ENCODE results near the gene PROCA1. TPM values are rescaled to one million over a fixed set of nuclear protein-coding genes. Genes with fewer than 3 reads are reported as not detected.

PROCA1 gene
- polyA plus RNA-seq, 1 of the 3 experiments (the other 2 are of a cell fraction): 7.1 TPM

- Histone ChIP-seq H3K9me2 (no peaks in the 10 kb centered on the region), H3F3A (replicated peaks; ENCODE audit: insufficient read depth) (peaks cover 35% of the 10 kb centered on the region), H3K36me3 (replicated peaks in 1 of 2; ENCODE audit: control insufficient read depth in 1 of 2, insufficient read depth in 2 of 2, low read length in 1 of 2) (peaks cover 27 to 34% of the 10 kb centered on the region in 2 experiments), H3K27ac (ENCODE audit: low read depth in 2 of 2, low read length in 1 of 2) (no peak overlapping the region), H3K9me3 (no peaks in the 10 kb centered on the region), H3K79me2 (ENCODE audit: insufficient read depth) (peaks cover 13% of the 10 kb centered on the region; the same call in 1 of the 2 replicates), H3K9ac (no peak overlapping the region), H3K27me3 (ENCODE audit: insufficient read depth) (no peaks in the 10 kb centered on the region), H2AFZ (ENCODE audit: low read depth) (no peak overlapping the region), H4K20me1 (ENCODE audit: insufficient read depth) (peaks cover 17% of the 10 kb centered on the region), H3K4me1 (ENCODE audit: control insufficient read depth in 1 of 2, insufficient read depth in 2 of 2, low read depth in 1 of 2, low read length in 1 of 2) (peaks cover 2 to 10% of the 10 kb centered on the region in 2 experiments; a peak in 3 of 4 replicates), H3K4me3 (ENCODE audit: low read depth in 2 of 2, low read length in 1 of 2) (no peak overlapping the region), H3K4me2 (no peak overlapping the region)
- CTCF ChIA-PET: interaction anchor here (20.4 kb wide), 1 partner anchor 31 kb away, joined by 612 read pairs; the partner anchor contains the start of genes NEK8, RPL23A and TLCD1
- TF ChIP-seq PBX3 (IDR thresholded peaks at IDR 0.05) (no peak), RAD21 (IDR thresholded peaks at IDR 0.05; ENCODE audit: low read length) (no peak), IRF3 (IDR thresholded peaks at IDR 0.05; ENCODE audit: low read depth, low read length) (no peak), EP300 (IDR thresholded peaks at IDR 0.05; ENCODE audit: borderline replicate concordance in 1 of 2, low read depth in 1 of 2, low read length in 1 of 2) (no peak), GABPA (IDR thresholded peaks at IDR 0.05; ENCODE audit: low read depth) (no peak), FOSL2 (IDR thresholded peaks at IDR 0.05; ENCODE audit: borderline replicate concordance, low read depth) (no peak), FOXM1 (IDR thresholded peaks at IDR 0.05; ENCODE audit: low read depth) (no peak), SIN3A (IDR thresholded peaks at IDR 0.05; ENCODE audit: borderline replicate concordance, low read depth, low read length) (no peak)
- WGBS (ENCODE audit: low lambda C conversion rate): 93% methylated on average over 7 of the region's 7 CpGs
- POLR2A ChIA-PET: no interaction called here
- no peak for DNase-seq
Observed at GRCh38 chr17:28755486-28755885, 43.8 kb upstream of the PROCA1 start.

- Histone ChIP-seq H3F3A (replicated peaks; ENCODE audit: insufficient read depth) (peaks cover 34% of the 10 kb centered on the region), H3K9me3 (no peaks in the 10 kb centered on the region), H3K36me3 (replicated peaks in 1 of 2; ENCODE audit: control insufficient read depth in 1 of 2, insufficient read depth in 2 of 2, low read length in 1 of 2) (peaks cover 38 to 39% of the 10 kb centered on the region in 2 experiments), H3K9ac (no peak overlapping the region), H3K27me3 (ENCODE audit: insufficient read depth) (no peaks in the 10 kb centered on the region), H3K4me1 (ENCODE audit: control insufficient read depth in 1 of 2, insufficient read depth in 2 of 2, low read depth in 1 of 2, low read length in 1 of 2) (peaks cover 9 to 18% of the 10 kb centered on the region in 2 experiments; a peak in 3 of 4 replicates), H3K9me2 (no peaks in the 10 kb centered on the region), H4K20me1 (ENCODE audit: insufficient read depth) (peaks cover 48% of the 10 kb centered on the region), H2AFZ (ENCODE audit: low read depth) (no peak overlapping the region), H3K79me2 (ENCODE audit: insufficient read depth) (peaks cover 31% of the 10 kb centered on the region; the same call in 1 of the 2 replicates), H3K27ac (ENCODE audit: low read depth in 2 of 2, low read length in 1 of 2) (no peak overlapping the region), H3K4me3 (ENCODE audit: low read depth in 2 of 2, low read length in 1 of 2) (no peak overlapping the region), H3K4me2 (no peak overlapping the region)
- CTCF ChIA-PET: interaction anchor here (0.6 to 20.4 kb wide), 11 partner anchors 11 to 201 kb away, joined by 3 to 612 read pairs (median 5); partner anchors contain the start of genes FLOT2, NEK8, RPL23A and TLCD1
- WGBS (ENCODE audit: low lambda C conversion rate): 94% methylated on average over 9 of the region's 10 CpGs
- POLR2A ChIA-PET: interaction anchor here (0.6 to 2.2 kb wide), 2 partner anchors 25 to 145 kb away, joined by 5 to 11 read pairs; partner anchors contain the start of gene TLCD1
- DNase-seq: no peak
- TF ChIP-seq RFX5 (IDR thresholded peaks at IDR 0.05; ENCODE audit: low read length) (no peak), GATA2 (CRISPR knock-in tag; IDR thresholded peaks at IDR 0.05) (no peak)
Observed at GRCh38 chr17:28751600-28752366, 40.1 kb upstream of the PROCA1 start.
